Stomach (tissue), 9 donors: ENCODE results near the gene USP10. TPM values are rescaled to one million over a fixed set of nuclear protein-coding genes. Genes with fewer than 3 reads are reported as not detected.

Source experiments
- DNase-seq, 2 donors: peaks; one replicate each; pipeline versions ENCODE4 v3.0.0 to v3.0.0-alpha.2; 2013 to 2019
- H3K27ac ChIP-seq, 5 donors: fragments of 200-600 bp in 4 of 5; sonication (generic) in 4 of 5; one replicate each; pipeline ENCODE4 v1.5.1; 2013 to 2019; ENCODE audit warnings: mild to moderate bottlenecking in 1 of 5, moderate library complexity in 1 of 5
- H3K27me3 ChIP-seq, 3 donors: fragments of 200-600 bp; sonication (generic); one replicate each; pipeline ENCODE4 v1.5.1; 2017 to 2019; ENCODE audit warnings: mixed run types in 1 of 3
- H3K36me3 ChIP-seq, 4 donors: fragments of 200-600 bp; sonication (generic); 1 replicate in 3 of 4; 2 replicates in 1 of 4; pipeline ENCODE4 v1.5.1; 2016 to 2019
- H3K4me1 ChIP-seq, 4 donors: fragments of 200-600 bp; sonication (generic); one replicate each; pipeline ENCODE4 v1.5.1; 2016 to 2019
- H3K4me3 ChIP-seq, 4 donors: fragments of 200-600 bp; sonication (generic) in 3 of 4; one replicate each; pipeline ENCODE4 v1.5.1; 2016 to 2019; ENCODE audit warnings: mild to moderate bottlenecking in 1 of 4
- H3K9me3 ChIP-seq, 4 donors: fragments of 200-600 bp; sonication (generic); one replicate each; pipeline ENCODE4 v1.5.1; 2016 to 2019
- CTCF ChIP-seq, 7 experiments: fragments of 450-650 bp in 4 of 7; fragments of 200-600 bp in 3 of 7; sonication (generic) in 3 of 7; IDR thresholded peaks; one replicate each; pipeline ENCODE4 v1.5.1; 2016 to 2019; ENCODE audit warnings: antibody characterized with exemption in 7 of 7, control low read depth in 2 of 7, mild to moderate bottlenecking in 1 of 7
- EP300 ChIP-seq: sonication (generic); formaldehyde crosslinking; IDR thresholded peaks from one replicate; pipeline ENCODE4 v1.6.1; 2017; ENCODE audit warnings: antibody characterized with exemption
- POLR2A ChIP-seq, 4 donors: fragments of 450-650 bp; IDR thresholded peaks; one replicate each; pipeline ENCODE4 v1.6.1; 2016; ENCODE audit warnings: antibody characterized with exemption in 4 of 4, control low read depth in 2 of 4, mild to moderate bottlenecking in 1 of 4, moderate library complexity in 1 of 4
- POLR2AphosphoS5 ChIP-seq, 3 donors: sonication (generic); formaldehyde crosslinking; IDR thresholded peaks; one replicate each; pipeline ENCODE4 v1.6.1; 2016; ENCODE audit warnings: antibody characterized with exemption in 3 of 3
- WGBS, 5 donors: extraction: QIAGEN DNeasy Blood & Tissue Kit in 3 of 5; methylation state at CpG; one replicate each; pipeline versions ENCODE4 v1.1.5 to v1.1.7; 2013 to 2018; 5-methylcytosine and 5-hydroxymethylcytosine counted together
- intact Hi-C: fragments of 100-400 bp; cut with DNase I; formaldehyde crosslinking; loops from one replicate; pipeline ENCODE4 v1.15.1; 2023; ENCODE audit warnings: low total_unique reads
- polyA plus RNA-seq, 3 donors: library from polyadenylated mRNA; stranded (reverse); fragments of 200-250 nt; gene quantifications; one replicate each; pipeline ENCODE4 v1.2.3, GENCODE V29; 2013
- total RNA-seq, 5 donors: library from RNA; depleted of rRNA; stranded (reverse); fragments of >200 nt; gene quantifications; one replicate each; pipeline versions ENCODE4 v1.1.0 to v1.2.3, GENCODE V29; 2014 to 2016
- donor health status: healthy with polysubstance abuse.
- donor health status: Bipolar disorder and iron deficiency.
- donor health status: healthy.

Gene USP10
- total and polyA plus RNA-seq, 8 donors: 17.1 to 183 (median 44.8) TPM

GRCh38 chr16:84766978-84767773, 67.4 kb downstream of the USP10 start:
- no peak for DNase-seq
- no peaks in the 10 kb centered on the region for H3K9me3 ChIP-seq
- H3K4me1 ChIP-seq: peaks cover 0 to 5% (median 0%) of the 10 kb centered on the region in 4 donors
- TF ChIP-seq EP300 (no peak), CTCF (IDR thresholded peaks at IDR 0.05) (no peak), POLR2AphosphoS5 (IDR thresholded peaks at IDR 0.05) (no peak)
- H3K36me3 ChIP-seq: peaks cover 36 to 98% (median 94%) of the 10 kb centered on the region in 4 donors
- H3K4me3 ChIP-seq: no peak overlapping the region
- WGBS, 5 donors: 77 to 84% (median 82%) methylated on average over 11 of the region's 11 CpGs
- no peaks in the 10 kb centered on the region for H3K27me3 ChIP-seq
- intact Hi-C loops: no loop called here
- H3K27ac ChIP-seq: peak overlapping the region in 3 of 5 donors; percentile 6 to 33 (median 21)

- Histone ChIP-seq H3K27ac (no peak overlapping the region), H3K36me3 (peaks cover 41 to 99% (median 96%) of the 10 kb centered on the region in 4 donors), H3K9me3 (no peaks in the 10 kb centered on the region), H3K27me3 (no peaks in the 10 kb centered on the region), H3K4me1 (peaks cover 0 to 5% (median 0%) of the 10 kb centered on the region in 4 donors), H3K4me3 (no peak overlapping the region)
- WGBS, 5 donors: 86 to 90% (median 89%) methylated on average over 4 of the region's 4 CpGs
- DNase-seq: no peak
- no peak for TF ChIP-seq EP300
- no peak for TF ChIP-seq CTCF (IDR thresholded peaks at IDR 0.05)
- TF ChIP-seq POLR2A (IDR thresholded peaks at IDR 0.05): no peak
- no peak for TF ChIP-seq POLR2AphosphoS5 (IDR thresholded peaks at IDR 0.05)
- intact Hi-C loops: no loop called here
Observed at GRCh38 chr16:84768061-84768807, 68.4 kb downstream of the USP10 start.

GRCh38 chr16:84768808-84769197, 69.0 kb downstream of the USP10 start:
- Histone ChIP-seq H3K9me3 (no peaks in the 10 kb centered on the region), H3K27me3 (no peaks in the 10 kb centered on the region), H3K4me1 (peaks cover 0 to 5% (median 0%) of the 10 kb centered on the region in 4 donors), H3K36me3 (peaks cover 46 to 99% (median 96%) of the 10 kb centered on the region in 4 donors), H3K27ac (no peak overlapping the region), H3K4me3 (no peak overlapping the region)
- WGBS, 5 donors: 95 to 100% (median 98%) methylated on average over 4 of the region's 4 CpGs
- intact Hi-C loops: no loop called here
- TF ChIP-seq EP300 (no peak), CTCF (IDR thresholded peaks at IDR 0.05) (no peak), POLR2A (IDR thresholded peaks at IDR 0.05) (no peak), POLR2AphosphoS5 (IDR thresholded peaks at IDR 0.05) (no peak)
- no peak for DNase-seq

- DNase-seq: no peak
- Histone ChIP-seq H3K27ac (no peak overlapping the region), H3K36me3 (peaks cover 39 to 99% (median 96%) of the 10 kb centered on the region in 4 donors), H3K4me1 (peaks cover 0 to 5% (median 0%) of the 10 kb centered on the region in 4 donors), H3K27me3 (no peaks in the 10 kb centered on the region), H3K9me3 (no peaks in the 10 kb centered on the region), H3K4me3 (no peak overlapping the region)
- TF ChIP-seq CTCF (IDR thresholded peaks at IDR 0.05): no peak
- TF ChIP-seq POLR2A (IDR thresholded peaks at IDR 0.05): no peak
- no peak for TF ChIP-seq EP300
- no peak for TF ChIP-seq POLR2AphosphoS5 (IDR thresholded peaks at IDR 0.05)
- intact Hi-C loops: no loop called here
- 83 to 96% (median 93%) methylated on average over 3 of the region's 3 CpGs for WGBS, 5 donors
Observed at GRCh38 chr16:84769416-84769815, 69.6 kb downstream of the USP10 start.
